Thyroid gland (tissue), 4 donors: Measurements from ENCODE around the gene PARM1. TPM values are rescaled to one million over a fixed set of nuclear protein-coding genes. Genes with fewer than 3 reads are reported as not detected.

Experiments
- DNase-seq, 2 donors: peaks; one replicate each; pipeline ENCODE4 v3.0.0-alpha.2; 2019
- H3K27ac ChIP-seq, 3 donors: fragments of 200-600 bp; sonication (generic); 1 replicate in 2 of 3; 2 replicates in 1 of 3; pipeline ENCODE4 v1.5.1; 2016 to 2019; ENCODE audit warnings: mild to moderate bottlenecking in 1 of 3, moderate library complexity in 1 of 3
- H3K27me3 ChIP-seq: fragments of 200-600 bp; sonication (generic); one replicate; pipeline ENCODE4 v1.5.1; 2019
- H3K36me3 ChIP-seq, 2 donors: fragments of 200-600 bp; sonication (generic); one replicate each; pipeline ENCODE4 v1.5.1; 2016 to 2019
- H3K4me1 ChIP-seq, 2 donors: fragments of 200-600 bp; sonication (generic); one replicate each; pipeline ENCODE4 v1.5.1; 2017 to 2019
- H3K4me3 ChIP-seq, 3 donors: fragments of 200-600 bp; sonication (generic); replicated peaks in 1 of 3; 1 replicate in 2 of 3; 2 replicates in 1 of 3; pipeline ENCODE4 v1.5.1; 2016; ENCODE audit warnings: mild to moderate bottlenecking in 1 of 3
- H3K9me3 ChIP-seq: fragments of 200-600 bp; sonication (generic); one replicate; pipeline ENCODE4 v1.5.1; 2017
- CTCF ChIP-seq, 6 experiments: fragments of 200-600 bp in 3 of 6; fragments of 450-650 bp in 3 of 6; sonication (generic) in 3 of 6; IDR thresholded peaks; one replicate each; pipeline ENCODE4 v1.5.1; 2016 to 2019; ENCODE audit warnings: antibody characterized with exemption in 6 of 6, mild to moderate bottlenecking in 2 of 6, inconsistent platforms in 1 of 6, moderate library complexity in 1 of 6
- POLR2A ChIP-seq, 2 donors: fragments of 450-650 bp; IDR thresholded peaks; one replicate each; pipeline ENCODE4 v1.6.1; 2017; ENCODE audit warnings: antibody characterized with exemption in 2 of 2, mild to moderate bottlenecking in 2 of 2, moderate library complexity in 1 of 2
- WGBS, 2 donors: methylation state at CpG; one replicate each; pipeline ENCODE4 v1.1.5; 2017; 5-methylcytosine and 5-hydroxymethylcytosine counted together
- intact Hi-C: fragments of 100-400 bp; cut with DNase I; formaldehyde crosslinking; loops from one replicate; pipeline ENCODE4 v1.15.1; 2023
- total RNA-seq, 4 donors: library from RNA; depleted of rRNA; stranded (reverse); fragments of >200 nt; gene quantifications; one replicate each; pipeline ENCODE4 v1.2.3, GENCODE V29; 2016

PARM1 gene
- total RNA-seq, 4 donors from 2014 or later: 319 to 575 (median 470) TPM

- H3K27ac ChIP-seq: no peak overlapping the region
- no peaks in the 10 kb centered on the region for H3K9me3 ChIP-seq
- intact Hi-C loops: no loop called here
- peaks cover 4 to 7% of the 10 kb centered on the region in 2 donors for H3K4me1 ChIP-seq
- H3K4me3 ChIP-seq: no peak overlapping the region
- peaks cover 0 to 4% of the 10 kb centered on the region in 2 donors for H3K36me3 ChIP-seq
- DNase-seq: no peak
- 41 to 67% methylated on average over 1 of the region's 1 CpG for WGBS, 2 donors
- H3K27me3 ChIP-seq: no peaks in the 10 kb centered on the region
- TF ChIP-seq POLR2A (IDR thresholded peaks at IDR 0.05): no peak
- no peak for TF ChIP-seq CTCF (IDR thresholded peaks at IDR 0.05)
Observed at GRCh38 chr4:75037252-75037651, 104.3 kb downstream of the PARM1 start.

- intact Hi-C loops: no loop called here
- WGBS, 2 donors: 91 to 95% methylated on average over 4 of the region's 4 CpGs
- H3K9me3 ChIP-seq: no peaks in the 10 kb centered on the region
- no peak overlapping the region for H3K27ac ChIP-seq
- DNase-seq: no peak
- no peak overlapping the region for H3K4me3 ChIP-seq
- H3K27me3 ChIP-seq: no peaks in the 10 kb centered on the region
- peaks cover 6 to 8% of the 10 kb centered on the region in 2 donors for H3K4me1 ChIP-seq
- no peak for TF ChIP-seq POLR2A (IDR thresholded peaks at IDR 0.05)
- no peak for TF ChIP-seq CTCF (IDR thresholded peaks at IDR 0.05)
- peaks cover 0 to 4% of the 10 kb centered on the region in 2 donors for H3K36me3 ChIP-seq
Observed at GRCh38 chr4:75038376-75038775, 105.5 kb downstream of the PARM1 start.

- TF ChIP-seq CTCF (IDR thresholded peaks at IDR 0.05): no peak
- no peak for TF ChIP-seq POLR2A (IDR thresholded peaks at IDR 0.05)
- intact Hi-C loops: no loop called here
- Histone ChIP-seq H3K27me3 (no peaks in the 10 kb centered on the region), H3K4me1 (peaks cover 6 to 8% of the 10 kb centered on the region in 2 donors), H3K36me3 (no peaks in the 10 kb centered on the region), H3K27ac (no peak overlapping the region), H3K4me3 (no peak overlapping the region), H3K9me3 (no peaks in the 10 kb centered on the region)
- no peak for DNase-seq
- WGBS, 2 donors: 91 to 93% methylated on average over 5 of the region's 5 CpGs
Observed at GRCh38 chr4:75040703-75041102, 107.8 kb downstream of the PARM1 start.

GRCh38 chr4:75042601-75043208 is 109.8 kb downstream of the PARM1 start:
- Histone ChIP-seq H3K9me3 (no peaks in the 10 kb centered on the region), H3K4me1 (peaks cover 6 to 8% of the 10 kb centered on the region in 2 donors), H3K4me3 (no peak overlapping the region), H3K36me3 (peaks cover 6% of the 10 kb centered on the region in 2 donors), H3K27ac (peak overlapping the region in 1 of 3 donors; percentile 7), H3K27me3 (no peaks in the 10 kb centered on the region)
- TF ChIP-seq POLR2A (IDR thresholded peaks at IDR 0.05): no peak
- TF ChIP-seq CTCF (IDR thresholded peaks at IDR 0.05): no peak
- WGBS, 2 donors: 50 to 66% methylated on average over 2 of the region's 2 CpGs
- intact Hi-C loops: no loop called here
- no peak for DNase-seq

GRCh38 chr4:75046226-75046625 is 113.3 kb downstream of the PARM1 start:
- DNase-seq: no peak
- H3K9me3 ChIP-seq: no peaks in the 10 kb centered on the region
- H3K36me3 ChIP-seq: peaks cover 6% of the 10 kb centered on the region in 2 donors
- TF ChIP-seq POLR2A (IDR thresholded peaks at IDR 0.05): no peak
- no peak for TF ChIP-seq CTCF (IDR thresholded peaks at IDR 0.05)
- H3K27ac ChIP-seq: peak overlapping the region in 1 of 3 donors; percentile 53
- H3K4me1 ChIP-seq: peaks cover 8 to 9% of the 10 kb centered on the region in 2 donors
- intact Hi-C loops: no loop called here
- 90 to 97% methylated on average over 4 of the region's 4 CpGs for WGBS, 2 donors
- no peak overlapping the region for H3K4me3 ChIP-seq
- no peaks in the 10 kb centered on the region for H3K27me3 ChIP-seq
